IPS-20b (cell line): ENCODE measurements around the gene TAF13.
"Not testable (repeated sequence)": the region's sequence is repeated elsewhere in the genome, so short reads cannot be mapped to it uniquely, and the experiment has no call there.

Experiments
- H3K27ac ChIP-seq: one replicate; pipeline ENCODE4 v1.5.1; 2013; ENCODE audit warnings: low read length
- H3K27me3 ChIP-seq: 2 replicates; pipeline ENCODE4 v1.6.1; 2013; ENCODE audit warnings: mild to moderate bottlenecking, low read length, inconsistent platforms; ENCODE audit not compliant: insufficient read depth
- H3K36me3 ChIP-seq: 2 replicates; pipeline ENCODE4 v1.6.1; 2013; ENCODE audit warnings: low read depth, mild to moderate bottlenecking, inconsistent platforms, low read length, moderate library complexity; ENCODE audit not compliant: insufficient read depth
- H3K4me1 ChIP-seq: 2 replicates; pipeline ENCODE4 v1.6.1; 2013; ENCODE audit warnings: mild to moderate bottlenecking, control low read depth, inconsistent platforms, low read length, moderate library complexity; ENCODE audit not compliant: insufficient read depth
- H3K4me3 ChIP-seq: 2 replicates; pipeline ENCODE4 v1.5.1; 2013; ENCODE audit warnings: mild to moderate bottlenecking, low read length, inconsistent platforms
- H3K9ac ChIP-seq: 2 replicates; pipeline ENCODE4 v1.6.1; 2013; ENCODE audit warnings: low read depth, mild to moderate bottlenecking, inconsistent platforms, low read length, moderate library complexity
- H3K9me3 ChIP-seq: 2 replicates; pipeline ENCODE4 v1.6.1; 2013; ENCODE audit warnings: mild to moderate bottlenecking, low read depth, low read length, inconsistent platforms; ENCODE audit not compliant: insufficient read depth

The TAF13 gene

DNA sequence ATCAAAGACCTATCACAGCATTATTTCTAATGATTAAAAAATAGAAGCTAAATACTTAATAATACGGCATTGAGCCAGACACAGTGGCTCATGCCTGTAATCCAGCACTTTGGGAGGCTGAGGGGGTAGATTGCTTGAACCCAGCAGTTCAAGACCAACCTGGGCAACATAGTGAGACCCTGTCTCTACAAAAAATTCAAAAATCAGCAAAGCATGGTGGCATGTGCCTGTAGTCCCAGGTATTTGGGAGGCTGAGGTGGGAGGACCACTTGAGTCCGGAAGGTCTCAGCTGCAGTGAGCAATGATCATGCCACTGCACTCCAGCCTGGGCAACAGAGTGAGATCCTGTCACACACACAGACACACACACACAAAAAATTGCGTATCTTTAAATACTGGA is 10.7 kb downstream of the TAF13 start:
- Histone ChIP-seq H3K9me3 (no peaks in the 10 kb centered on the region), H3K27ac (no peak overlapping the region), H3K4me3 (no peak overlapping the region), H3K9ac (no peak overlapping the region), H3K4me1 (no peaks in the 10 kb centered on the region), H3K27me3 (no peaks in the 10 kb centered on the region), H3K36me3 (peaks cover 60% of the 10 kb centered on the region)

DNA sequence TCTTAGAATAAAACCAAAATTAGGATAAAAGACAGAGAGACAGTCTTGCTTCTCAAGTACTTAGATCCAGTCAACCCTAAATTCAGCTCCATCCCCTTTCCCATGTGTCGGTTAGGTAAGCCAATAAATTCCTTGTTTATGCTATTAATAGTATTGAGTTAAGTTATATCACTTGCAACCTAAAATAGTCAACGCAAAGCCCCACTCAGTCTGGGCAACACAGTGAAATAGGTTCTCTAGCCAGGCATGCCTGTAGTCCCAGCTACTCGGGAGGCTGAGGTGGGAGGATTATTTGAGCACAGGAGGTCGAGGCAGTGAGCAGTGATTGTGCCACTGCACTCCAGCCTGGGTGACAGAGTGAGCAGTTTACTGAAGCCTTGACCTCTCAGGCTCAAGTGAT is 14.6 kb downstream of the TAF13 start:
- no peaks in the 10 kb centered on the region for H3K9me3 ChIP-seq
- no peak overlapping the region for H3K9ac ChIP-seq
- peaks cover 33% of the 10 kb centered on the region for H3K36me3 ChIP-seq
- no peaks in the 10 kb centered on the region for H3K27me3 ChIP-seq
- H3K4me1 ChIP-seq, result no peaks in the 10 kb centered on the region
- H3K27ac ChIP-seq, result no peak overlapping the region
- no peak overlapping the region for H3K4me3 ChIP-seq

DNA sequence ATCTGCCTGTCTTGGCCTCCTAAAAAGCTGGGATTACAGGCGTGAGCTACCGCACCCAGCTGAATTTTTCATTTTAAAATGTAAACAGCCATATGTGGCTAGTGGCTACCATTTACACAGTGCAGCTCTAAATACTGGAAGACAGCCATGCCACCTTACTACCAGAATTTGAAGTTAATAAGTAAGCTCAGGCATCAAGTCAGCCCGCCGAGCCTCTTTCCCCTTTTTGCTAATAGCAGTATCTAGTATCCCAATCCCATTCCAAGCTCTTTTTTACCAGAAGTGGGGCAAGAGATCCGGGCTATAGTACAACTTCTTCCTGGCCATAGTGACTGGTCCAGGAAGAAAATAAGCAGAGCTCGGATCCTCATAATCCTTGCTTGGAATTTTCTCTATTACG is 15.1 kb downstream of the TAF13 start:
- Histone ChIP-seq H3K27me3 (no peaks in the 10 kb centered on the region), H3K27ac (no peak overlapping the region), H3K4me3 (no peak overlapping the region), H3K9me3 (no peaks in the 10 kb centered on the region), H3K36me3 (peaks cover 28% of the 10 kb centered on the region), H3K9ac (no peak overlapping the region), H3K4me1 (no peaks in the 10 kb centered on the region)

DNA sequence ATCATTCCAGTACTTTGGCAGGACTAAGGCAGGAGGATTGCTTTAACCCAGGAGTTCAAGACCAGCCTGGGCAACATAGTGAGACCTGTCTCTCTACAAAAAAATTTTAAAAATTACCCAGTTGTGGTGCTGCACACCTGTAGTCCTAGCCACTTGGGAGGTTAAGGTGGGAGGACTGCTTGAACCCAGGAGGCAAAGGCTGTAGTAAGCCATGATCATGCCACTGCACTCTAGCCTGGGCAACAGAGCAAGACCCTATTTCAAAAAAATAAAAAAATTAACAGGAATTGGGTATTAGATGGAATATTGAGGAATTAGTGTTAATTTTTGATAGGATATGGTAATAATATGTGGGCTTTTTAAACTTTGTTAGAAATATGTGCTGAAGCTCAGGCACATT is 16.8 kb downstream of the TAF13 start:
- no peaks in the 10 kb centered on the region for H3K27me3 ChIP-seq
- no peaks in the 10 kb centered on the region for H3K9me3 ChIP-seq

DNA sequence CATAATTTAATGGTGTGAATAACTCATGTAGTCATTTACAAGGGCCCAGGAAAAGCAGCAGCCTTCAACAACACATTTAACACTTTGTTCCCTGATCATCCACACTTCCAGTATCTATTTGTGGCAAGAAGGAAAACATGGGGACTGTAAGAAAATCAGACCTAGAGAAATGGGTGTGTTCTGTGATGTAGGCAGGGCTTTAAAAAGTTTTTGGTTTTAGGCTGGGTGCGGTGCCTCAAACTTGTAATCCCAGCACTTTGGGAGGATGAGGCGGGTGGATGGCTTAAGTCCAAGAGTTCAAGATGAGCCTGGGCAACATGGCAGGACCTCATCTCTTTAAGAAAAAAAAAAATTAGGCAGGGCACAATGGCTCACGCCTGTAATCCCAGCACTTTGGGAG is 19.7 kb downstream of the TAF13 start:
- no peaks in the 10 kb centered on the region for H3K27me3 ChIP-seq
- no peaks in the 10 kb centered on the region for H3K36me3 ChIP-seq
- no peak overlapping the region for H3K9ac ChIP-seq
- H3K4me1 ChIP-seq, result no peaks in the 10 kb centered on the region
- H3K4me3 ChIP-seq, result no peak overlapping the region
- no peaks in the 10 kb centered on the region for H3K9me3 ChIP-seq
- no peak overlapping the region for H3K27ac ChIP-seq

More for the DNA sequence above, 16.8 kb downstream of the TAF13 start:
- H3K4me1 ChIP-seq, result no peaks in the 10 kb centered on the region
- H3K27ac ChIP-seq, result no peak overlapping the region
- H3K36me3 ChIP-seq, result peaks cover 15% of the 10 kb centered on the region
- H3K4me3 ChIP-seq, result no peak overlapping the region
- H3K9ac ChIP-seq, result no peak overlapping the region

DNA sequence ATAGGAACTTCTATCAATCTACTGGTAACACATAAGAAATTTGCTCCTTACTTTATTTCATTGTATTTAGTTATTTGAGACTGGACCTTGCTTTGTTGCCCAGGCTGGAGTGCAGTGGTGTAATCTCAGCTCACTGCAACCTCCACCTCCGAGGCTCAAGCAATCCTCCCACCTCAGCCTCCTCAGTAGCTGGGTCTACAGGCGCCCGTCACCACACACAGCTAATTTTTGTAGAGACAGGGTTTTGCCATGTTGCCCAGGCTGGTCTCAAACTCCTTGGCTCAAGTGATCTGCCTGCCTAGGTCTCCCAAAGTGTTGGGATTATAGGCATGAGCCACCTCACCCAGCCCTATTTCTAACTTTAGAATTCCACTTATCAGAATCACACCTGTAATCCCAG is 23.7 kb downstream of the TAF13 start:
- not testable (repeated sequence) for H3K36me3 ChIP-seq, H3K27me3 ChIP-seq, H3K4me3 ChIP-seq, H3K27ac ChIP-seq, H3K9ac ChIP-seq, H3K4me1 ChIP-seq, H3K9me3 ChIP-seq

DNA sequence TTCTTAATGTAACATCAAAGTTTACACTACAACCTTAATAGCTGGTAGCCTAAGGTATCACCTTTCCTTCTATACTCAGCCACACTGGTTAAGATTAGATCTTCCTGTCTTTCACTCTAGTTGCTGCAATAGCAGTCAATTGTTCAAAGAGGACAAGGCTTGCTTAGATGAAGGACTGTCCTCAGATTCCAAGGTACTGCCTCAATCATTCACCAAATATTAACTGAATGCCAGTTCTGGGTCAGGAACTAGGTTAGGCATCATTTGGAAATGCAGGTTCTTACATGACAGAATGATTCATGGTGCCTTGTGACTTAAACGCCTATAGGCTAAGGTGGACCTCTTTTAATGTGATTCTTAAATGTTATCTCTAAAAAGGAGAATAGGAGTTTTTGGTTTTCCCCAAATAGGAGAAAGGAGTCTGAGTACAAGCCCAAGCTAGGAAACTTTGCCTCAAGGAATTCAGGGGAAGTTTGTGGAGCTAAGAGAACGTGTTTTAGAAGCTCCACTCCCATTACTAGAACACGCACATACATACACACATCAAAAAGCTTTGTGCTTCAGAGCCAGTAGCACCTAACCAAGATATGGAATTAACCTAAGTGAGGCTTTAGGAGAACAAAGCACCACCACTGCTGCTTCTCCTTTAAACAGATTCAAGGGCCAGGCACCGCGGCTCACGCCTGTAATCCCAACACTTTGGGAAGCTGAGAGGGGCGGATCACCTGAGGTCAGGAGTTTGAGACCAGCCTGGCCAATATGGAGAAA is 25.4 kb downstream of the TAF13 start:
- Histone ChIP-seq H3K36me3 (no peaks in the 10 kb centered on the region), H3K4me3 (no peak overlapping the region), H3K27ac (no peak overlapping the region), H3K9ac (no peak overlapping the region), H3K27me3 (no peaks in the 10 kb centered on the region), H3K4me1 (no peaks in the 10 kb centered on the region), H3K9me3 (no peaks in the 10 kb centered on the region)

DNA sequence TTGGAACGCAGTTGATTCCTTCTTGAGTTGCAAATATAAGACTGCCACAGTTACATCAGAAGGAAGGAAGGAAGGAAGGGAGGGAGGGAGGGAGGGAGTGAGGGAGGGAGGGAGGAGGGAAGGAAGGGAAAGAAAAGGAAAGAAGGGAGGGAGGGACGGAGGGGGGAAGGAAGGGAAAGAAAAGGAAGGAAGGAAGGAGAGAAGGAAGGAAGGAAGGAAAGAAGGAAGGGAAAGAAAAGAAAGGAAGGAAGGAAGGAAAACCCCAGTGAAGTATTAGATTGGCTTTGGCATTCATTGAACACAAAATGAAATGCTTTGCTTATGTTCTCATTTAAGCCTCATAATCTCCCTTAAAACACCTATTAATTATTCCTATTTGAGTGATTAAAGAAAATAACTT is 27.5 kb downstream of the TAF13 start:
- Histone ChIP-seq H3K9ac (no peak overlapping the region), H3K4me3 (no peak overlapping the region), H3K27me3 (no peaks in the 10 kb centered on the region), H3K27ac (no peak overlapping the region), H3K36me3 (no peaks in the 10 kb centered on the region), H3K4me1 (no peaks in the 10 kb centered on the region), H3K9me3 (no peaks in the 10 kb centered on the region)

DNA sequence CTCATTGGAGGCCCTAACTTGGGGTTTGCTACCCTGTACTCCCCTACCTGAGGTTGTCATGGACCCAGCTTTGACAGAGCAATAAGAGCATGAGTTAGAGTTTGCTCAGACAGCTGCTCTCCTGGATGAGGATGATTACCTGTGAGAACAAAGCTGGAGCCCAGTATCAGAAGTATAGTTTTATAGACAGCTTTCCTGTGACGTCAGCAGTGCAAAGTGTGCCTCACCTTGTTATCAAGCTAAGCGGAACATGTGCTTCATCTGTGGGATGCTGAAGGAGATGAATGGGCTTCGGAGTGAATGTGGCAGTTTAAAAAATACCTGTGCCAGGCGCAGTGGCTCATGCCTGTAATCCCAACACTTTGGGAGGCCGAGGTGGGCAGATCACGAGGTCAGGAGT is 28.5 kb downstream of the TAF13 start:
- no peaks in the 10 kb centered on the region for H3K4me1 ChIP-seq
- H3K27ac ChIP-seq, result no peak overlapping the region
- no peak overlapping the region for H3K4me3 ChIP-seq
- H3K27me3 ChIP-seq, result no peaks in the 10 kb centered on the region
- no peaks in the 10 kb centered on the region for H3K36me3 ChIP-seq
- H3K9ac ChIP-seq, result no peak overlapping the region
- H3K9me3 ChIP-seq, result no peaks in the 10 kb centered on the region

DNA sequence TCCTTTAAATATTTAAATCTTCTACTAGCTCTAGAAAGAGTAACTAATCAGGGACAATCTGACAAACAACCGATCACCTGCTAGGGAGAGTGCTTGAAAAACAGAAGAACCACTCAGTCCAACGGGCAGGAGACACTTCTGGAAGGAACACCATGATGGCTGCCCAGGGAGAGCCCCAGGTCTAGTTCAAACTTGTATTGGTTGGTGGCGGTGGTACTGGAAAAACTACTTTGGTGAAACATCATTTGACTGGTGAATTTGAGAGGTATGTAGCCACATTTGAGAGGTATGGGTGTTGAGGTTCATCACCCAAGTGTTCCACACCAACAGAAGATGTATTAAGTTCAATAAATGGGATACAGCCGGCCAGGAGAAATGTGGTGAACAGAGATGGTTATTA is 29.1 kb downstream of the TAF13 start:
- H3K27me3 ChIP-seq, result no peaks in the 10 kb centered on the region
- no peak overlapping the region for H3K27ac ChIP-seq
- no peaks in the 10 kb centered on the region for H3K36me3 ChIP-seq
- H3K4me3 ChIP-seq, result no peak overlapping the region
- no peaks in the 10 kb centered on the region for H3K9me3 ChIP-seq
- H3K4me1 ChIP-seq, result no peaks in the 10 kb centered on the region
- no peak overlapping the region for H3K9ac ChIP-seq

DNA sequence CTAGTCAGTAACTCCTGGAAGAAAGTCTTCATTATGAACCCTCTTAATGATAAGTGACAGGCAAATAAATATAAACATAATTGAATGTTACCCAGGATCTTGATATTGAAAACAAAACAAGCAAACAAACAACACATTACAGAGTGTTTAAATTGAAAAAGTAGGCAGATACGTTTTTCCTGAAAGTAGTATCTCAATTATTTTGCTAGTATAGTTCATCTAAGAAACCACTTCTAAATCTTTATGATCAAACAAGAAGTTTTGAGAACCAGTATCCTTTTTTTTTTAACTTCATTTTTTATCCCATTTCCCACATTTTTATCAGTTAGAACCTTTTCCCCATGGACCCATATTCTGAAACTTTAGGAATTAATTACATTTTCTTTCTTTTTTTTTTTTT is 30.2 kb downstream of the TAF13 start:
- H3K36me3 ChIP-seq, result no peaks in the 10 kb centered on the region
- no peaks in the 10 kb centered on the region for H3K27me3 ChIP-seq
- H3K9ac ChIP-seq, result no peak overlapping the region
- H3K9me3 ChIP-seq, result no peaks in the 10 kb centered on the region
- 0 out of 2 replicates have a peak, but pooled peaks cover under 1% of the 10 kb centered on the region for H3K4me1 ChIP-seq
- no peak overlapping the region for H3K4me3 ChIP-seq
- no peak overlapping the region for H3K27ac ChIP-seq

DNA sequence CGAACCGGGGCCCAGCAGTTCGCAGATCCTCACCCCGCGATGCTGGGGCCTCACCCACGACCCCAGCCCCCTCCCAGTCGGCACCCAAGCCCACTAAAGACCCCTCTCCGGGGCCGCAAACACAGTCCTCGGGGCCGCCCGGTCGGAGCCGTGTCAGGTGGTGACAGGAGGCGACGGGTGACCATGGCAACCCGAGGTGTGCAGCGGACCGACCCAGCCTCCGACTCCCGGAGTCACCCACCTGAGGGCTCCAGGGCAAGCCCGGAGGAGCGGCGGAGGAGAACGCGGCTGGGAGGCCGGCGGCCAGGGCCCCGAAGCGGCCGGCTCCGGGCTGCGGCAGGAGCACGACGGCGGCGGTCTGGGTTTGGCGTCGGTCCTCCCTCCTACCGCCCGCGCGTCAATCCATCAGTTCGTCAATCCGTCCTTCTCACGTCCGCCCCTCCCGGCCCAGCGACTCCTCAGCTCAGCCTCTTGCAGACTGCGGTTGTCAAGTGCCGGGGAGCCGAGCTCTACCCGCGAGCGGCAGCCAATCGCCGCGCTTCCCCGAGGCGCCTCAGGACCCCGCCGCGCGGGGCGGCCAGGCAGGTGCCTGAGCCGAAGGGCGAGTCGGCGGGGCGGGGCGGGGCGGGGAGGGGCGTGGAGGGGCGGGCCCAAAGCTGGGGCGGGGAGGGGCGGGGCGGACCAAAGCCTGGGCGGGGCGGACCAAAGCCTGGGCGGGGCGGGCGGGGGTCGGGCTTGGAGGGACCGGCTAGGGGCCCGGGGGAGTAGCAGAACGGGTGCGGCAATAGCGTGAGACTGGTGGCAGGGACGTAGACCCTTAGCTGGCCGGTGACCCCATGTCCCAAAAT is 34.0 kb downstream of the TAF13 start, which contains the start of gene WDR47:
WDR47 (minus strand) TSS at position 482 of the 848 bp plus-strand sequence. CDS start 18,590 bp downstream, outside the sequence.
- Histone ChIP-seq H3K9me3 (no peaks in the 10 kb centered on the region), H3K27ac (no peak within 1 kb of the TSS)

More for the DNA sequence above, 34.0 kb downstream of the TAF13 start, which contains the start of gene WDR47:
- no peaks in the 10 kb centered on the region for H3K36me3 ChIP-seq
- H3K4me1 ChIP-seq, result 0 out of 2 replicates have a peak, but pooled peaks cover 4% of the 10 kb centered on the region
- peak within 1 kb of the TSS; percentile 90 for H3K4me3 ChIP-seq
- no peaks in the 10 kb centered on the region for H3K27me3 ChIP-seq
- peak within 1 kb of the TSS; percentile 70; the same call in 1 of the 2 replicates for H3K9ac ChIP-seq
